K562 (cell line): ENCODE results near the gene DCAF6. TPM values are rescaled to one million over a fixed set of nuclear protein-coding genes. Genes with fewer than 3 reads are reported as not detected.

Source experiments
- DLX4 ChIP-seq: fragments of 250-450 bp; sonication (Bioruptor Pico); IDR thresholded peaks from 2 replicates; pipeline ENCODE4 v1.6.1; 2021; ENCODE audit warnings: mild to moderate bottlenecking
- MAX ChIP-seq: sonication (generic); formaldehyde crosslinking; IDR thresholded peaks from 2 replicates; pipeline ENCODE4 v1.9.0; 2022; ENCODE audit warnings: mild to moderate bottlenecking, missing genetic modification reagents
- MAZ ChIP-seq, 2 experiments: fragments of 450-650 bp in 1 of 2; sonication (generic) in 1 of 2; formaldehyde crosslinking; IDR thresholded peaks in 1 of 2; conservative IDR thresholded peaks in 1 of 2; 2 replicates each; pipeline versions ENCODE4 v1.4.0 to v1.5.0; 2020; ENCODE audit warnings: mild to moderate bottlenecking in 1 of 2, missing genetic modification reagents in 1 of 2
- NFXL1 ChIP-seq: fragments of 450-650 bp; formaldehyde crosslinking; IDR thresholded peaks from 2 replicates; pipeline ENCODE4 v1.4.0; 2021; ENCODE audit warnings: mild to moderate bottlenecking
- RBM17 ChIP-seq: fragments of 200-400 bp; formaldehyde crosslinking; IDR thresholded peaks from 2 replicates; pipeline ENCODE4 v1.6.1; 2017; ENCODE audit warnings: low read depth, mild to moderate bottlenecking, low read length, borderline replicate concordance
- THRB ChIP-seq: fragments of 450-650 bp; formaldehyde crosslinking; conservative IDR thresholded peaks from 2 replicates; pipeline ENCODE4 v1.4.0; 2022; ENCODE audit warnings: mild to moderate bottlenecking, missing genetic modification characterization
- polyA plus RNA-seq, 8 experiments: library from polyadenylated mRNA; depleted of rRNA in 4 of 8; stranded (reverse) in 5 of 8; unstranded in 3 of 8; fragments of >200 nt; fragmentation: Nextera tagmentation in 2 of 8; fragmentation: Illumina TruSeq in 1 of 8; extraction: Ambion mirVana in 2 of 8; extraction: Trizol in 1 of 8; gene quantifications; 2 replicates each; pipeline versions ENCODE4 v1.2.1 to v1.2.3, GENCODE V29; 2011 to 2014; ENCODE audit warnings: inconsistent platforms in 1 of 8, missing spikeins in 1 of 8
- total RNA-seq, 7 experiments: library from RNA; depleted of rRNA in 6 of 7; stranded (reverse); fragments of >200 nt in 6 of 7; fragmentation: Illumina TruSeq in 2 of 7; extraction: Trizol in 2 of 7; gene quantifications; 2 replicates each; pipeline versions ENCODE4 v1.2.1 to v1.2.3, GENCODE V29; 2011 to 2021; ENCODE audit warnings: low replicate concordance in 1 of 7
- TF ChIP-seq, protein P1 (sequence below): sonication (generic); formaldehyde crosslinking; IDR thresholded peaks from 2 replicates; pipeline ENCODE4 v1.8.1; 2023; ENCODE audit warnings: mild to moderate bottlenecking, missing genetic modification reagents
- TF ChIP-seq, protein P2 (sequence below): fragments of 450-650 bp; formaldehyde crosslinking; IDR thresholded peaks from 2 replicates; pipeline ENCODE4 v1.4.0; 2020; ENCODE audit warnings: mild to moderate bottlenecking, moderate library complexity
- TF ChIP-seq, protein P3 (sequence below), 2 experiments: fragments of 450-650 bp; formaldehyde crosslinking in 1 of 2; IDR thresholded peaks; 2 replicates each; pipeline versions ENCODE4 v1.4.0 to v1.6.1; 2014 to 2020; ENCODE audit warnings: mild to moderate bottlenecking in 2 of 2, borderline replicate concordance in 1 of 2, low read depth in 1 of 2

Gene DCAF6
- total and polyA plus RNA-seq, 9 of the 15 experiments (the other 6 are each of a cell fraction or from before 2014, with no cell fraction given): 19.1 to 102 (median 46.3) TPM

- TF ChIP-seq, protein P1, sequence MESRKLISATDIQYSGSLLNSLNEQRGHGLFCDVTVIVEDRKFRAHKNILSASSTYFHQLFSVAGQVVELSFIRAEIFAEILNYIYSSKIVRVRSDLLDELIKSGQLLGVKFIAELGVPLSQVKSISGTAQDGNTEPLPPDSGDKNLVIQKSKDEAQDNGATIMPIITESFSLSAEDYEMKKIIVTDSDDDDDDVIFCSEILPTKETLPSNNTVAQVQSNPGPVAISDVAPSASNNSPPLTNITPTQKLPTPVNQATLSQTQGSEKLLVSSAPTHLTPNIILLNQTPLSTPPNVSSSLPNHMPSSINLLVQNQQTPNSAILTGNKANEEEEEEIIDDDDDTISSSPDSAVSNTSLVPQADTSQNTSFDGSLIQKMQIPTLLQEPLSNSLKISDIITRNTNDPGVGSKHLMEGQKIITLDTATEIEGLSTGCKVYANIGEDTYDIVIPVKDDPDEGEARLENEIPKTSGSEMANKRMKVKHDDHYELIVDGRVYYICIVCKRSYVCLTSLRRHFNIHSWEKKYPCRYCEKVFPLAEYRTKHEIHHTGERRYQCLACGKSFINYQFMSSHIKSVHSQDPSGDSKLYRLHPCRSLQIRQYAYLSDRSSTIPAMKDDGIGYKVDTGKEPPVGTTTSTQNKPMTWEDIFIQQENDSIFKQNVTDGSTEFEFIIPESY (CRISPR knock-in tag): 0 out of 2 replicates have a peak, but pooled peaks have one; percentile 16
- TF ChIP-seq, protein P2, sequence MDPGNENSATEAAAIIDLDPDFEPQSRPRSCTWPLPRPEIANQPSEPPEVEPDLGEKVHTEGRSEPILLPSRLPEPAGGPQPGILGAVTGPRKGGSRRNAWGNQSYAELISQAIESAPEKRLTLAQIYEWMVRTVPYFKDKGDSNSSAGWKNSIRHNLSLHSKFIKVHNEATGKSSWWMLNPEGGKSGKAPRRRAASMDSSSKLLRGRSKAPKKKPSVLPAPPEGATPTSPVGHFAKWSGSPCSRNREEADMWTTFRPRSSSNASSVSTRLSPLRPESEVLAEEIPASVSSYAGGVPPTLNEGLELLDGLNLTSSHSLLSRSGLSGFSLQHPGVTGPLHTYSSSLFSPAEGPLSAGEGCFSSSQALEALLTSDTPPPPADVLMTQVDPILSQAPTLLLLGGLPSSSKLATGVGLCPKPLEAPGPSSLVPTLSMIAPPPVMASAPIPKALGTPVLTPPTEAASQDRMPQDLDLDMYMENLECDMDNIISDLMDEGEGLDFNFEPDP (CRISPR knock-in tag): 0 out of 2 replicates have a peak, but pooled peaks have one; percentile 52
- TF ChIP-seq MAZ (CRISPR knock-in tag; conservative IDR thresholded peaks at IDR 0.05 in 1 of 2, IDR thresholded peaks at IDR 0.05 in 1 of 2) (peak in 1 of 2 experiments; percentile 50; a peak in 1 of 4 replicates), DLX4 (CRISPR knock-in tag) (no peak), NFXL1 (CRISPR knock-in tag) (no peak), THRB (CRISPR knock-in tag) (peak; percentile 60; the same call in 1 of the 2 replicates), MAX (CRISPR knock-in tag) (0 out of 2 replicates have a peak, but pooled peaks have one; percentile 12), RBM17 (no peak)
- TF ChIP-seq, protein P3, sequence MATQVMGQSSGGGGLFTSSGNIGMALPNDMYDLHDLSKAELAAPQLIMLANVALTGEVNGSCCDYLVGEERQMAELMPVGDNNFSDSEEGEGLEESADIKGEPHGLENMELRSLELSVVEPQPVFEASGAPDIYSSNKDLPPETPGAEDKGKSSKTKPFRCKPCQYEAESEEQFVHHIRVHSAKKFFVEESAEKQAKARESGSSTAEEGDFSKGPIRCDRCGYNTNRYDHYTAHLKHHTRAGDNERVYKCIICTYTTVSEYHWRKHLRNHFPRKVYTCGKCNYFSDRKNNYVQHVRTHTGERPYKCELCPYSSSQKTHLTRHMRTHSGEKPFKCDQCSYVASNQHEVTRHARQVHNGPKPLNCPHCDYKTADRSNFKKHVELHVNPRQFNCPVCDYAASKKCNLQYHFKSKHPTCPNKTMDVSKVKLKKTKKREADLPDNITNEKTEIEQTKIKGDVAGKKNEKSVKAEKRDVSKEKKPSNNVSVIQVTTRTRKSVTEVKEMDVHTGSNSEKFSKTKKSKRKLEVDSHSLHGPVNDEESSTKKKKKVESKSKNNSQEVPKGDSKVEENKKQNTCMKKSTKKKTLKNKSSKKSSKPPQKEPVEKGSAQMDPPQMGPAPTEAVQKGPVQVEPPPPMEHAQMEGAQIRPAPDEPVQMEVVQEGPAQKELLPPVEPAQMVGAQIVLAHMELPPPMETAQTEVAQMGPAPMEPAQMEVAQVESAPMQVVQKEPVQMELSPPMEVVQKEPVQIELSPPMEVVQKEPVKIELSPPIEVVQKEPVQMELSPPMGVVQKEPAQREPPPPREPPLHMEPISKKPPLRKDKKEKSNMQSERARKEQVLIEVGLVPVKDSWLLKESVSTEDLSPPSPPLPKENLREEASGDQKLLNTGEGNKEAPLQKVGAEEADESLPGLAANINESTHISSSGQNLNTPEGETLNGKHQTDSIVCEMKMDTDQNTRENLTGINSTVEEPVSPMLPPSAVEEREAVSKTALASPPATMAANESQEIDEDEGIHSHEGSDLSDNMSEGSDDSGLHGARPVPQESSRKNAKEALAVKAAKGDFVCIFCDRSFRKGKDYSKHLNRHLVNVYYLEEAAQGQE (IDR thresholded peaks at IDR 0.05; ENCODE audit: borderline replicate concordance): peak; percentile 58; the same call in 1 of the 2 replicates
- TF ChIP-seq, protein P3 (CRISPR knock-in tag; IDR thresholded peaks at IDR 0.05; ENCODE audit: low read depth): peak; percentile 37; the same call in 1 of the 2 replicates
Observed at GRCh38 chr1:168084396-168085231, 148.1 kb downstream of the DCAF6 start (continued).
